ENCODE results near the gene OSBPL6.

Gene OSBPL6

GRCh38 chr2:178200331-178200730 is 6.0 kb downstream of the OSBPL6 start:
- no peaks in the 10 kb centered on the region for H4K20me1 ChIP-seq (ENCODE audit: control insufficient read depth, insufficient read depth, low read depth, low read length)
- no peaks in the 10 kb centered on the region for H3K36me3 ChIP-seq (ENCODE audit: control insufficient read depth, low read length)
- H3K4me2 ChIP-seq (ENCODE audit: low read length): no peak overlapping the region
- H3K4me1 ChIP-seq (ENCODE audit: control insufficient read depth, low read length): no peaks in the 10 kb centered on the region; the same call in 1 of the 2 replicates
- H3K9me3 ChIP-seq (ENCODE audit: control insufficient read depth, insufficient read depth, low read length): no peaks in the 10 kb centered on the region
- TF ChIP-seq EZH2phosphoT487 (IDR thresholded peaks at IDR 0.05; ENCODE audit: borderline replicate concordance, low read length): no peak
- TF ChIP-seq, protein P1, sequence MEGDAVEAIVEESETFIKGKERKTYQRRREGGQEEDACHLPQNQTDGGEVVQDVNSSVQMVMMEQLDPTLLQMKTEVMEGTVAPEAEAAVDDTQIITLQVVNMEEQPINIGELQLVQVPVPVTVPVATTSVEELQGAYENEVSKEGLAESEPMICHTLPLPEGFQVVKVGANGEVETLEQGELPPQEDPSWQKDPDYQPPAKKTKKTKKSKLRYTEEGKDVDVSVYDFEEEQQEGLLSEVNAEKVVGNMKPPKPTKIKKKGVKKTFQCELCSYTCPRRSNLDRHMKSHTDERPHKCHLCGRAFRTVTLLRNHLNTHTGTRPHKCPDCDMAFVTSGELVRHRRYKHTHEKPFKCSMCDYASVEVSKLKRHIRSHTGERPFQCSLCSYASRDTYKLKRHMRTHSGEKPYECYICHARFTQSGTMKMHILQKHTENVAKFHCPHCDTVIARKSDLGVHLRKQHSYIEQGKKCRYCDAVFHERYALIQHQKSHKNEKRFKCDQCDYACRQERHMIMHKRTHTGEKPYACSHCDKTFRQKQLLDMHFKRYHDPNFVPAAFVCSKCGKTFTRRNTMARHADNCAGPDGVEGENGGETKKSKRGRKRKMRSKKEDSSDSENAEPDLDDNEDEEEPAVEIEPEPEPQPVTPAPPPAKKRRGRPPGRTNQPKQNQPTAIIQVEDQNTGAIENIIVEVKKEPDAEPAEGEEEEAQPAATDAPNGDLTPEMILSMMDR (IDR thresholded peaks at IDR 0.05; ENCODE audit: low read depth, low read length, poor library complexity, severe bottlenecking): no peak
- no peak overlapping the region for H3K4me3 ChIP-seq (ENCODE audit: low read length)
- no peaks in the 10 kb centered on the region for H3K79me2 ChIP-seq (ENCODE audit: control insufficient read depth, low read length)
- no peaks in the 10 kb centered on the region for H3F3A ChIP-seq (ENCODE audit: control insufficient read depth, insufficient read depth)
- peaks cover 23% of the 10 kb centered on the region for H3K27me3 ChIP-seq (ENCODE audit: control insufficient read depth, low read length)
- H3K27ac ChIP-seq (ENCODE audit: low read depth, low read length): no peak overlapping the region
- H3K9me2 ChIP-seq (replicated peaks; ENCODE audit: control insufficient read depth, low read length): no peaks in the 10 kb centered on the region

DNA sequence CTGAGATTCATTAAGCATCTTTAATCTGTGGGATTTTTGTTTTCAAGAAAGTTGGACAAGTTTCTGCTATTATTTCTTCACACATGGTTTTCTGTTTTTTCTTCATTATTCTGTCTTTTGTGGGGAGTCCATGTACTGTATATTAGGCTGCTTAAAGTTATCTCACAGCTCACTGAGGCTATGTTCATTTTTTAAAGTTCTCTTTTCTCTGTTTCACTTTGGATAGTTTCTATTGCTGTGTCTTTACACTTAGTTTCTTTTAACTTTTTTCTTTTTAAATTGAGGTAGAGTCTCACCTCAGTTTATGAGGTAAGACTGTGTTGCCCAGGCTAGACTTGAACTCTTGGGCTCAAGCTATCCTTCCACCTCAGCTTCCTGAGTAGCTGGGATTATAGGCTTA is 8.6 kb downstream of the OSBPL6 start:
- Histone ChIP-seq H3K4me1 (ENCODE audit: control insufficient read depth, low read length) (no peaks in the 10 kb centered on the region), H3K4me3 (ENCODE audit: low read length) (no peak overlapping the region), H3F3A (ENCODE audit: control insufficient read depth, insufficient read depth) (no peaks in the 10 kb centered on the region), H3K27me3 (ENCODE audit: control insufficient read depth, low read length) (peaks cover 6% of the 10 kb centered on the region), H3K9me2 (replicated peaks; ENCODE audit: control insufficient read depth, low read length) (no peaks in the 10 kb centered on the region), H3K27ac (ENCODE audit: low read depth, low read length) (no peak overlapping the region), H3K4me2 (ENCODE audit: low read length) (no peak overlapping the region), H3K36me3 (ENCODE audit: control insufficient read depth, low read length) (no peaks in the 10 kb centered on the region), H3K79me2 (ENCODE audit: control insufficient read depth, low read length) (no peaks in the 10 kb centered on the region), H4K20me1 (ENCODE audit: control insufficient read depth, insufficient read depth, low read depth, low read length) (no peaks in the 10 kb centered on the region), H3K9me3 (ENCODE audit: control insufficient read depth, insufficient read depth, low read length) (no peaks in the 10 kb centered on the region)
- TF ChIP-seq, protein P1 (IDR thresholded peaks at IDR 0.05; ENCODE audit: low read depth, low read length, poor library complexity, severe bottlenecking): no peak

DNA sequence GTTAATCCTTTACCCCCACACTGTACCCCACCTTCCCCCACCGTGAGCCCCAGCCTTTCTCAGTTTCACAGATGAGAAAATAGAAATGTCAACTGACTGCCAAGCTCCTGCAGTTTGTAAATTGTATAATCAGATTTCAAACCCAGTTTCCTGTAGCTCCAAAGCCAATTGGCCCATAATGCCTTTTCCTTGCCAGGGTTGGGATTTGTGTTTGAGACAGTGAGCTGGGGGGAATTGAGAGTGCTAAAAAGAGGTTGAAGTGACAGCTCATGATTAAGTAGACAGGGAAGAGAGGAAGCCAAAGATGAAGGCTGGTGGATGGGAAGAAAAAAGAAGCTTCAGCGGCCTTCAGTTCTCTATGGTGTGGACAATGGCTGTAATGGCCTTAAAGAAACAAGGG is 10.7 kb downstream of the OSBPL6 start:
- Histone ChIP-seq H3K79me2 (ENCODE audit: control insufficient read depth, low read length) (no peaks in the 10 kb centered on the region), H3K4me3 (ENCODE audit: low read length) (no peak overlapping the region), H3F3A (ENCODE audit: control insufficient read depth, insufficient read depth) (no peaks in the 10 kb centered on the region), H3K27me3 (ENCODE audit: control insufficient read depth, low read length) (no peaks in the 10 kb centered on the region), H4K20me1 (ENCODE audit: control insufficient read depth, insufficient read depth, low read depth, low read length) (no peaks in the 10 kb centered on the region), H3K4me2 (ENCODE audit: low read length) (no peak overlapping the region), H3K9me3 (ENCODE audit: control insufficient read depth, insufficient read depth, low read length) (no peaks in the 10 kb centered on the region), H3K27ac (ENCODE audit: low read depth, low read length) (no peak overlapping the region), H3K9me2 (replicated peaks; ENCODE audit: control insufficient read depth, low read length) (no peaks in the 10 kb centered on the region), H3K36me3 (ENCODE audit: control insufficient read depth, low read length) (no peaks in the 10 kb centered on the region), H3K4me1 (ENCODE audit: control insufficient read depth, low read length) (no peaks in the 10 kb centered on the region)
- TF ChIP-seq EZH2phosphoT487 (IDR thresholded peaks at IDR 0.05; ENCODE audit: borderline replicate concordance, low read length): no peak
- TF ChIP-seq, protein P1 (IDR thresholded peaks at IDR 0.05; ENCODE audit: low read depth, low read length, poor library complexity, severe bottlenecking): no peak
